GM10248 (cell line): ENCODE results near the gene RTN4RL2.

Experiments used
- CTCF ChIA-PET: fragments of 300-600 bp; sonication (Branson Sonifier 250); formaldehyde crosslinking; extraction: SDS; loops from one replicate; lab custom pipeline; 2021; ENCODE audit warnings: antibody characterized with exemption; lab: Yijun Ruan, JAX
- POLR2A ChIA-PET: fragments of 350-650 bp; sonication (Branson Sonifier 250); formaldehyde crosslinking; extraction: SDS; loops from one replicate; lab custom pipeline; 2020; ENCODE audit warnings: antibody characterized with exemption; lab: Yijun Ruan, JAX
- DNase-seq: peaks from one replicate; pipeline ENCODE4 v3.0.0; 2012; ENCODE audit errors: extremely low spot score
- TF ChIP-seq, protein P1 (sequence below): IDR thresholded peaks from 2 replicates; pipeline ENCODE4 v1.5.1; 2012; ENCODE audit warnings: mild to moderate bottlenecking, low read depth; ENCODE audit errors: extremely low read depth, missing control alignments, control extremely low read depth

The RTN4RL2 gene

GRCh38 chr11:57453543-57454177 is 6.7 kb upstream of the RTN4RL2 start:
- TF ChIP-seq, protein P1, sequence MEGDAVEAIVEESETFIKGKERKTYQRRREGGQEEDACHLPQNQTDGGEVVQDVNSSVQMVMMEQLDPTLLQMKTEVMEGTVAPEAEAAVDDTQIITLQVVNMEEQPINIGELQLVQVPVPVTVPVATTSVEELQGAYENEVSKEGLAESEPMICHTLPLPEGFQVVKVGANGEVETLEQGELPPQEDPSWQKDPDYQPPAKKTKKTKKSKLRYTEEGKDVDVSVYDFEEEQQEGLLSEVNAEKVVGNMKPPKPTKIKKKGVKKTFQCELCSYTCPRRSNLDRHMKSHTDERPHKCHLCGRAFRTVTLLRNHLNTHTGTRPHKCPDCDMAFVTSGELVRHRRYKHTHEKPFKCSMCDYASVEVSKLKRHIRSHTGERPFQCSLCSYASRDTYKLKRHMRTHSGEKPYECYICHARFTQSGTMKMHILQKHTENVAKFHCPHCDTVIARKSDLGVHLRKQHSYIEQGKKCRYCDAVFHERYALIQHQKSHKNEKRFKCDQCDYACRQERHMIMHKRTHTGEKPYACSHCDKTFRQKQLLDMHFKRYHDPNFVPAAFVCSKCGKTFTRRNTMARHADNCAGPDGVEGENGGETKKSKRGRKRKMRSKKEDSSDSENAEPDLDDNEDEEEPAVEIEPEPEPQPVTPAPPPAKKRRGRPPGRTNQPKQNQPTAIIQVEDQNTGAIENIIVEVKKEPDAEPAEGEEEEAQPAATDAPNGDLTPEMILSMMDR: no peak
- POLR2A ChIA-PET: interaction anchor here (0.6 kb wide), 1 partner anchor 9 kb away, joined by 3 read pairs; no protein-coding TSS in a partner anchor
- no peak for DNase-seq
- CTCF ChIA-PET: interaction anchor here (0.9 to 1.9 kb wide), 5 partner anchors 10 to 73 kb away, joined by 3 to 6 read pairs (median 6); no protein-coding TSS in a partner anchor

- CTCF ChIA-PET: interaction anchor here (0.6 to 10.4 kb wide), 43 partner anchors 11 to 1061 kb away, joined by 3 to 200 read pairs (median 6); partner anchors contain the start of genes P2RX3, PRG3, SLC43A1 and SLC43A3
- TF ChIP-seq, protein P1: peak; percentile 100
- POLR2A ChIA-PET: no interaction called here
These were observed 3.2 kb upstream of the RTN4RL2 start for GRCh38 chr11:57456960-57457642.

DNA sequence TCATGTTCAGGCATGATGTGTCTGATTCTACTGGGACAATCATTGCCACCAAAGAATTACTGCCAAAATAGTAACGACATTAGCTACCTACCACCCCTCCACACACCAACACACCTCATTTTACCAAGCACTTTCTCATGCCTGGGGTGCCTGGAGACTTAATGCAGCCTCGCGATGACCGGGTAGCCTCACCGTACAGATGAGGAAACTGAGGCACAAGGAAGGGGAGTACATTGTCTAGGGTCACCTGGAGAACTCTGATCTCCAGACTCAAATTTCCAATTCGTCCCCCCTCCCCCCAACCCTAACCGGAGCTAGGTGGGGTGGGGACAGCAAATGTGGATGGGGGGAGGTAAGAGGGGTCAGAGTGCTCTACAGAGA is 2.7 kb upstream of the RTN4RL2 start:
- CTCF ChIA-PET: interaction anchor here (0.6 to 10.4 kb wide), 55 partner anchors 7 to 1110 kb away, joined by 3 to 200 read pairs (median 5); partner anchors contain the start of genes P2RX3, PRG3, SLC43A1 and SLC43A3
- no peak for DNase-seq
- TF ChIP-seq, protein P1: no peak
- POLR2A ChIA-PET: interaction anchor here (0.6 kb wide), 1 partner anchor 186 kb away, joined by 5 read pairs; no protein-coding TSS in a partner anchor

More at GRCh38 chr11:57456960-57457642, 3.2 kb upstream of the RTN4RL2 start:
- peak; percentile 83 for DNase-seq

DNA sequence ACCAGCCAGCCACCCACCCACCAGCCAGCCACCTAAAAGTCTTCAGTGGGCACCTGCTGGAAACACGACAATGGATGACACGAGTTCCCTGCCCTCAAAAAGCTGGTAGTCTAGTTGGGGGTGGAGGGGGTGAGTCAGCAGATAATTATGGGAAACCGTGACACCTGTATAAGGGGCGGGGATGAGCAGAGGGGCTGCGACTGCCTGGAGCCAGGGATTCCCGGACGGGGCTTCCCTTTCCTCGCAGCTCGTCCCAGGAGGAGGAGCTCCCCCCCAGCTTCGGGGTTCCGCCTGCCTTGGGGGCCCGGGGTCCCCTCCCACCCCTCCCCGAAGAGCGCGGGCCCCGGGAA is 2.3 kb upstream of the RTN4RL2 start:
- POLR2A ChIA-PET: interaction anchor here (0.6 kb wide), 1 partner anchor 186 kb away, joined by 5 read pairs; no protein-coding TSS in a partner anchor
- TF ChIP-seq, protein P1: no peak
- CTCF ChIA-PET: interaction anchor here (0.6 to 10.4 kb wide), 56 partner anchors 7 to 1109 kb away, joined by 3 to 200 read pairs (median 6); partner anchors contain the start of genes P2RX3, PRG3, SLC43A1 and SLC43A3
- DNase-seq: peak; percentile 17

DNA sequence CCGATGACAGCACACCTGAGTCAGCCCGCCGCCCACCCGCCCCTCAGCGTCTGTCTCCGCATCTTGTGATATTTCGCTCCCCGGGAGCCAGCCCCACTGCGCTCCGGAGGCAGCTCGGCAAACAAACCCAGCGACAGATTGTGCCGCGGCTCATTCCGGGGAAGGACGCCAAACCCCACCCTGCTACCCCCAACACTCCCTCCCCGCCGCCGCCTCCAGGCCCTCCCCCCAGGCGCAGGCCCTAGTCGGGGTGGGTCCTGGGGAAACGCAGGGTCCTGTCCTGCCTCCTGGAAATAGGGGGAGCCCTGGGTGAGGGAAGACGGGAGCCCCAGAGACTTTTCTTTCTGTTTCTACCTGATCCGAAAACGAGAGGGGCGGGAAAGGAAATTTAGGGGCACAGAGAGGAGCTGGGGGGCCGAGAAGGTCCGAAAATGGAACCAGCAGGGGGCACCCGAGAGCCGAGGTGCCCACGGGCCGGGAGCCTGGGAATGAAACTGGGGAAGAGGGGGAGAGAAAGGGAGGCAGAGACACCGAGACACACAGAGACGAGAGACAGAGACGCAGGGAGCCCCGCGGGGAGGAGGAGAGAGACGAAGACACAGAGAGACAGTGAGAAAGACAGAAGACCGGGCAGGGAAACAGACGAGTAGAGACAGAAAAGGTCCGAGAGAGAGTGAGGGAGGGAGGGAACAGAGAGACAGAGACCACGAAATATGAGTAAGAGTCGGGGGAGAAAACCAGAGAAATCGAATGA is 1.7 kb upstream of the RTN4RL2 start:
- TF ChIP-seq, protein P1: peak; percentile 83
- ChIA-PET CTCF (interaction anchor here (0.6 to 10.4 kb wide), 52 partner anchors 8 to 1109 kb away, joined by 3 to 200 read pairs (median 6); partner anchors contain the start of genes P2RX3, SLC43A1, SLC43A3 and TIMM10), POLR2A (interaction anchor here (0.6 kb wide), 1 partner anchor 185 kb away, joined by 5 read pairs; no protein-coding TSS in a partner anchor)
- DNase-seq: peak; percentile 69
